Stimulated activated CD4-positive, alpha-beta T cell treated with anti-CD3 and anti-CD28 coated beads, Interleukin-2, amount 100 ng/mL, for 4 hours (primary cell): ENCODE measurements around the gene VAT1.
"Not testable (repeated sequence)": the region's sequence is repeated elsewhere in the genome, so short reads cannot be mapped to it uniquely, and the experiment has no call there.

Experiments used
- DNase-seq: peaks from one replicate; pipeline ENCODE4 v3.0.0-alpha.2; 2020; ENCODE audit warnings: low read depth

VAT1 gene

DNA sequence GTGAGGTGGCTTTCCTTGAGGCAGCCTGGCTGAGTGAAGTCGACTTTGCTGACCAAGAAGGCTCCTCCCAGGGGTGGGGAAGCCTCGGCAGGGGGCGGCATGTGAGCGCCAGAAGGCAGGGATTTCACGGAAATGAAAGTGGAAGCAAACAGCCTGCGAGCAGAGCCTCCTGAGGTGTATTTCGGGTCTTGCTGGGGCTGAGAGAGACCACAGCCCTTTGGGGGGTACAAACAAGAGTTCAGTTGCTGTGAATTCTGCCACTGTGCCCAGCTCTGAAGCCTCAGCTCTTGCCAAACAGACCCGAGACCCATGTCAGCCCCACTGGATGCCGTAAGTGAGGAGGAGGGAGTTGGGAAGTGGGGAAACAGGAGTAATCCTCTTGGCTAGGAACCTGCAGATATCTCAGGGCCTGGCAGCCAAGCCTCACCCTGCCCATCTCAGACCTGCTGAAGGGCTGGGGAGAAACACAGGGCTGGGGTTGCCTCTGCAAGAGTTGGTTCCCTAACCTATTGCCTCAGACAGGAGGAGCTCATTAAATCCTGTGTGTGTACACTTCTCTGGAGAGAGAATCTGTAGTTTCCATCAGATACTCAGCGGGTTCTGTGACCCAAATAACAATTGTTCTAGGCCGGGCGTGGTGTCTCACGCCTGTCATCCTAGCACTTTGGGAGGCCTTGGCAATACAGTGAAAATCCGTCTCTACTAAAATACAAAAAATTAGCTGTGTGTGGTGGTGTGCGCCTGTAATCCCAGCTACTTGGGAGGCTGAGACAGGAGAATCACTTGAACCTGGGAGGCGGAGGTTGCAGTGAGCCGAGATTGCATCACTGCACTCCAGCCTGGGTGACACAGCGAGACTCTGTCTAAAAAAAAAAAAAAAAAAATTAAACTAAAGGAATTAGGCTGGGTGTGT, 15.3 kb downstream of the VAT1 start, which contains the start of gene IFI35:
Gene IFI35 (plus strand): TSS at position 146 of the 913 bp plus-strand sequence. CDS start 164 bp downstream, at position 310.
- DNase-seq = peak; percentile 87

DNA sequence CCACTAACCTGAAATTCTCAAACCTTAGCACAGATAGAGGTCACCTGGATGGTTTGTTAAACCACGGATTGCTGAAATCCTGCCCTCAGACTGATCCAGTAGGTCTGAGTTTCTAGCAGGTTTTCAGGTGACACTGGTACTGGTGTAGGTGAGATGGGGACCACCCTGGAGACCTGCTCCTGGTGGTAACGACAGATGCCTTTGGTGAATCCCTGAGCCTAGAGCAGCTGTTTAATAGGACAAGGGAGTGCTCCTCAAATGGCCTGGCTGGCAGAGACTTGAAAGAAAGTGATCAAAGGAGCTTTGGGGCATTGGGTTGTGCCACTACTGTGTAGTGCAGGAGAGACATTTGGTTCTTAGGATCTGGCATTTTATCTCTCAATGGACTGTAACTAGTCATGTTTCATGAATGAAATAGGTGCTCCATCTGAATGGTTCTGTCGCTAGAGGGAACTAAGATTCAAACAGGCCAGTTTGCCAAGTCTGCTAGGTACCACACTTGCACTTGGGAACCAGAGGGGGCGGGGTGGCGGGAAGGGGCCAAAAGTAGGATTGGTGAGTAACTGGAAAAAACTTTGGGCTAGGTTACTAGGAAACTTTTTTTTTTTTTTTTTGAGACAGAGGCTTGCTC, 18.5 kb downstream of the VAT1 start:
- DNase-seq = no peak

DNA sequence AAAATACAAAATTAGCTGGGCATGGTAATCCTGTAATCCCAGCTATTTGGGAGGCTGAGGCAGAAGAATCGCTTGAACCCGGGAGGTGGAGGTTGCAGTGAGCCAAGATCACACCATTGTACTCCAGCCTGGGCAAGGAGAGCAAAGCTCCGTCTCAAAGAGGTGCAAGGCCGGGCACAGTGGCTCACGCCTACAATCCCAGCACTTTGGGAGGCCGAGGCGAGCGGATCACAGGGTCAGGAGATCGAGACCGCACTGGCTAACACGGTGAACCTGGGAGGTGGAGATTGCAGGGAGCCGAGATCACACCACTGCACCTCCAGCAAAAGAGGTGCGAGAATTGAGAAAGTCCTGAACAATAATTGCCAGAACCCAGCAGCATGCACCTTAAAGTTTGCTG, 21.3 kb downstream of the VAT1 start:
- DNase-seq = not testable (repeated sequence)

DNA sequence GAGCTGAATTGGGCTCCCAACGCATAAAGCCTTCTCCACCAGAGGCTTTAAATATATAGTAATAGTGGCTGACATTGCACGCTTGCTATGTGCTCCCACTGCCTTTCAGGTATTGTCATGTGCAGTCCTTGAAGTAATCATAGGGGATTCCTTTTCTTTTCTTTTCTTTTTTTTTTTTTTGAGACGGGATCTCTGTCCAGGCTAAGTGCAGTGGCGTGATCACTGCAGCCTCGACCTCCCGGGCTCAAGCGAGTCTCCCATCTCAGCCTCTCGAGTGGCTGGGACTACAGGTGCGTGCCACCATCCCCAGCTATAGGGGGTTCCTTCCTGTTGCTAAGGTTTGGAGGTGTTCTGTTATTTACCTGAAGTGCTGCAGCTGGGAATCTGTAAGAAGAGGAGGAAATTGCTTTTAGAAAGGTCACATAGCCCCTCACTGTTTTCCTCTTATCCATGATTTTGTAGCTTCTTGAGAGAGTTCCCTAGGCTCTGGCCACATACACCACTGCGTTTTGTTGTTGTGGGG, 23.1 kb downstream of the VAT1 start:
- DNase-seq = no peak

DNA sequence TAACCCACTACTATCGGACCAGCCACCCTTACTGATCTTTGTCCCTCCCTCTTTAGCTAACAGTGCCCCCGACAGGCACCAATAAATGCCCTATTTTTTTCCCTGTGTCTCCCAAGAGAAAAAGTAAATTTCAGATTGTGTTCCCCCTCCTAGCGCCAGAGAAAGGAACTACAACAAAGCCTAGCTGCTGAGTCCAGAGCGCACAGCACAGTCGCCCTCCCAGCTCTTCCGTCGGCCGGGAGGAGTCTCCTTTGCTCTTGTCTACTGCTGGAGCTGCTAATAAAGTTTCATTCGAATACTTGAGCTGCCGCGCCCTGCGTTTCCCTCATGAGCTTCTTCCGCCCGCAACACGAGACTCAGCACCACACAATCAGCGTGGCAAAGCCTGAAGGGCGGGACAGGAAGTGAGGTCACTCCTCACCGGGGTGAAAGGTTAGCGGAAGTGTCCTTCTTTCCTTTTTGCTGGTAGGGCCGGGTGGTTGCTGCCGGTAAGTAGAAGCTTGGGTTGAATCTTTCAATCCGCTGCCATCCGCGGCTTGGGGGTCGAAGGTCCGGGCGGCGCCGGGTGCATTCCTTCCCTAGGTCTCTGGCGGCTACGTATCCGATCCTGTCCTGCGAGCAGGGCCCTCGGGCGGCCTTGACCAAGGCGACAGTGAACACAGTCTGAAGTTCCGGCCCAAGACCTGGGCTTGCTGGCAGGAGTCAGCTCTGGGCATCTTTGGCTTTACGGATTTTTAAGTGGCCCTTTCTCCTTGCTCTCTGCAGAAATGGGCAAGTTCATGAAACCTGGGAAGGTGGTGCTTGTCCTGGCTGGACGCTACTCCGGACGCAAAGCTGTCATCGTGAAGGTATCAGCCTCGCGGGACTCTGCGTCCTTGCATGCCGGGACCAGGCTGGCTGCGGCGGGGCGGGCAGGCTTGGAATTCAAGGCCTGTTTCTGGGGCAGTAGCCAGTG, 23.9 kb downstream of the VAT1 start, which contains the start of gene RPL27:
Gene RPL27 (plus strand): TSS at position 436 of the 955 bp plus-strand sequence. CDS start 332 bp downstream, at position 768.
- DNase-seq = peak; percentile 97

DNA sequence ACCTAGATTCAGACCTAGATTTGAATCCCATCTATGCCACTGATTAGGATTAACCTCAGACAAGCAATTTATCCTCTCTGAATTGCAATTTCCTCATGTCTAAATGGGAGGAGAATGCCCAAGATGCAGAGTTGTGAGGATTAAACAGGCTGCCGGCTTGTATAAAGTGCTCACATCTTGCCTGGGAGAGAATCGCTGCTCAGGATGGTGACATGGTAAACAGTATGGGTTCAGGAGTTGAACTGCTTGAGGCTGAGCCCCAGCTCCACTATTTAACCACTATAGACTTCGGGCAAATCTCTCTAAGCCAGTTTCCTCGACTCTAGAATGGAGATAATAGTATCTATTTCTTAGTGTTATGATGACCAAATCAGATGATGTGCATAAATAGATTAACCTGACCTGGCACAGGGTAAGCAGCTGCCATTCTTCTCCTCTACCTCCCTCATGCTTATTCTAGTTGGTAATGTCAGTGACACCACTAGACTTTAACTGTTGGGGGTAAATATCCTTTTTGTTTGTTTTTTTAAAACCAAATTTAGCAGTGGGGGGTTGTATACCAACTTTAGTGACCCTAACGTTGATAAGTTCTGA, 24.7 kb downstream of the VAT1 start:
- no peak for DNase-seq

DNA sequence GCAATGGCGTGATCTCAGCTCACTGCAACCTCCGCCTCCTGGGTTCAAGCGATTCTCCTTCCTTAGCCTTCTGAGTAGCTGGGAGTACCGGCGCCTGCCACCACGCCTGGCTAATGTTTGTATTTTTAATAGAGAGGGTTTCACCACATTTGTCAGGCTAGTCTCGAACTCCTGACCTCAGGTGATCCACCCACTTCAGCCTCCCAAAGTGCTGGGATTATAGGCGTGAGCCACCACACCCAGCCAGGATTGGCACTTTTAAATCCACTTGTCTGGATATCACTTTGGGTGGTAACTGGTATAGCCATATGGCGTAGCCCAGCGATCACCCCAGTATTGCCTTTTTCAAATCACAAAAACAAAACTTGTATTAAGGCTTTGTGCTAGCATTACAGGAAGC, 28.3 kb downstream of the VAT1 start:
- not testable (repeated sequence) for DNase-seq

DNA sequence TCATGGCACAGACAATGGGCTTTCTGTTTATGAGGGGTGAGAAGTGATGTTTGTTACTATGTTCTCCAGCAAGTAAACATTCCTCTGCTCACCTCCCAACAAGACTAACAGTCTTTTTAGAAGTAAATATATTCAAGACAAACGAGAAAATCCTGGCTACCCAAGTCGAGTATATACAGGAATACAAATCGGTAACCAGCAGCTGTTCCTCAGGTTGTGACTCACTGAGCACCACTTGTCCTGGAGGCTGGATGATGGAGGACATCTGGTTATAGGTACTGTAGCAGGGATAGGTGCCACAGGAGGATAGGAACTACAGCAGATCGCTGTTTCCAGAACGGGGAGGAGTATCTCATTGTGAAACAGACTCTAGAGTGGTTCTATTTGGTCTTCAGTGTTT, 29.3 kb downstream of the VAT1 start:
- no peak for DNase-seq

DNA sequence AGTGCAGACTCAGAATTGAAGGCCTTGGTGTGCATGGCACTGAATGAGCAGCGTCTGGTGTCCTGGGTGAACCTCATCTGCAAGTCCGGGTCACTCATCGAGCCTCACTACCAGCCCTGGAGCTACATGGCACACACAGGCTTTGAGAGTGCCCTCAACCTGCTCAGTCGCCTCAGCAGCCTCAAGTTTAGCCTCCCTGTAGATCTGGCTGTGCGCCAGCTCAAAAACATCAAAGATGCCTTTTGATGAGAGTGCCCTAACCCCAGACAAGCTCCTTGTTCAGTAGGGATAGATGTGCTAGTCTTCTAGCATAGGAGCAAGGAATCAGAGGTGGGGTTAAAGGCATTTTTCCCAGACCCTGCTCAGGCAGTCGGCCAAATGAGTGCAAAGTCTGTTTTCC, 30.7 kb downstream of the VAT1 start:
- DNase-seq = no peak

DNA sequence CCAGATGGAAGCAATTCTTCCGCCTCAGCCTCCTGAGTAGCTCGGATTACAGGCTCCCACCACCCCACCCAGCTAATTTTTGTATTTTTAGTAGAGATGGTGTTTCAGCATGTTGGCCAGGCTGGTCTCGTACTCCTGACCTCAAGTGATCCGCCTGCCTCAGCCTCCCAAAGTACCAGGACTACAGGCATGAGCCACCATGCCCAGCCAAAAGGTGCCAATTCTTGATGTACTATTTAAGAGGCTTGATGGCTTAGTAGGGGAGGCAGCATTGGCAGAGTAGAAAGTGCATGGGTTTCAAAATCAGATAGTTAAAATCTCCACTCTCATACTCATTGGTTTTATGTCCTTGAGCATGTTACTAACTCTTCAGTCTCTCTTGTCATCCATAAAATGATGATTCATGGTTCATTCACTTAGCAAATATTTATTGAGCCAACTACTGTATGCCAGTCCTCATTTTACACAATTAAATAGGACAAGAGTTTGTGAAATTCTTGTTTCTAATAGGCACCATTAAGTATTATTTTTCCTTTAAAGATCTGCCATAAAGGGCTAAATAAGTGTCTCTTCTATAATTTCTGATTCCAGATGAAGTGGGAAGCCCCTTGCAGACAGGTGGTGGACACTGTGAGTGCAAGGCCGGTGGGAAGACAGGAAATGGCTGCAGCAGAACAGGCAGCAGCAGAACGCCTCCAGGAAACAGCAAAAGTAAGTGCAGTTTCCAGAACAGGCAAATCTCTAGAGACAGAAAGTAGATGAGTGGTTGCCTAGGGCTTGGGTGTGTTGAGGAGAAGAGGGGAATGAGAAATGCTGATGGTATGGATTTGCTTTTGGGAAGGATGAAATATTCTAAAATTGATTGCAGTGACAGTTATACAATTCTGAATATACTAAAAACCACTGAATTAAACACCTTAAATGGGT, 32.2 kb downstream of the VAT1 start:
- DNase-seq = no peak

DNA sequence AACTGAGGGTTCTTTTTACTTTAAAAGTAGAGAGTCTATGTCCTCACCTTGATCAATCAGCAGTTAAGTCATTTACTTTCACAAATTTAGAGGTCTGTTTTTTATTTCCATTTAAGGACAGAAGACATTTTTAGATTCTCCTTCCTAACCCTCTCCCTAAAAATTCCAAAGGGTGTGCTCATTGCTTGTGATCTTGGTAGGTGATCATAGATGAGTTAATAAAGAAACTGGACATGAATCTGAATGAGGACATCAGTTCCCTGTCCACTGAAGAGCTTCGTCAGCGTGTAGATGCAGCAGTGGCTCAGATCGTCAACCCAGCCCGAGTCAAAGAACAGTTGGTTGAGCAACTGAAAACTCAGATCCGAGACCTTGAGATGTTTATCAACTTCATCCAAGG, 33.0 kb downstream of the VAT1 start:
- no peak for DNase-seq

DNA sequence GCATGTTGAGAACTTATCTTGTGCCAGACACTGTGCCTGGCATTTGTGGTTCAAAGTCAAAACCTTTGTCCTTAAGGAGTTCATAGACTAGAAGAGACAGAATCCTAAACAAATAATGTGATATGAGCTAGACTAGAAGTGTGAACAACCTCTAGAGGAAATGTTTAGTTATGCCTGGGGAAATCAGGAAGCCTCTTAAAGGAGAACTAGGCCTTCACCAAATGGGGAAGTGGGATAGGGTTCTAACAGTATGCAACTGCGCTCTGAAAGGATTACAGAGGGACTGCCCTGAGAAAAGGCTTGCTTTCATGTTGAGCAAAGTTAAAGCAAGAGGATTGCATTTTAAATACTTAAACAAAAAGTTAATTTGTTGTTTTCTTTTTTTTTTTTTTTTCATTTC, 37.0 kb downstream of the VAT1 start:
- DNase-seq = no peak

DNA sequence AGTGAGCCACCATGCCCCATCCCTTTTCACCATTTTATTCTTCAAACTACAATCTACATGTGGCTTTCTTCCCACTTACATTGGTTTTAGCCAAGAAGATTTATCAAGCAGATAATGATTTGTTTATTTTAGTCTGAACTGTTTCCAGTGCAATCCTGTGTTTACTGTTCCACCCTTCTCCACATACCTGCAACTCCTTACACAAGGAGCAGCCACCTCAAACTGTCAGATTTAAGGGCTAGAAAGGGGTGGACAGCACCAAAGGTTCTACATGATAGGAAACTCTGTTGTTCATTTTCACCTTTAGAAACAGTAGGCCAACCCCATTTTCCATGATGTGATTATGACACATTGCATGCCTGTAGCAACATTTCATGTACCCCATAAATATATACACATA, 39.9 kb downstream of the VAT1 start:
- no peak for DNase-seq

DNA sequence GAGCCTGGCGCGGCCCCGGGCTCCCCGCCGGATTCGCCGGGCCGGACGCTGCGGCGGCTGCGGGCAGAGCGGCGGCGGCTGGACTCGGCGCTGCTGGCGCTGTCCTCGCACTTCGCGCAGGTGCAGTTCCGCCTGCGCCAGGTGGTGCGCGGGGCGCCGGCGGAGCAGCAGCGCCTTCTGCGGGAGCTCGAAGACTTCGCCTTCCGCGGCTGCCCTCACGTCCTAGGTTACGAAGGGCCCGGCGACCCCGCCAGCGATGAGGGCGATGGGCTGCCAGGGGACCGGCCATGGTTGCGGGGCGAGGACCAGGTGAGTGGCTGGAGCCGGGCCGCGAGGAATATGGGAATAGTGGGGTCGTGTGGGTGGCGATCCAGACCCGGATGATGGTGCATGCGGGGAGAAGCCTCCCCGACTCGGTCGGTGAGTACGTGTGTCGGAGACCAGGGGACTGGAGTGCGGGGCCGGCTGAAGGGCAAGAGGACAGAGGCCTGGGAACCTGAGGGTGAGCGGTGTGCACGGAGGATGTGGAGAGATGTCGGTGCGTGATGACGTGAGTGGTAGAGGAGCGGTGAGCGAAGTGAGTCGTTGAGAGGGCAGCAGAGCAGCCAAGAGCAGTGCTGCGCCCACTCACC, 41.3 kb downstream of the VAT1 start:
- DNase-seq = peak; percentile 55

DNA sequence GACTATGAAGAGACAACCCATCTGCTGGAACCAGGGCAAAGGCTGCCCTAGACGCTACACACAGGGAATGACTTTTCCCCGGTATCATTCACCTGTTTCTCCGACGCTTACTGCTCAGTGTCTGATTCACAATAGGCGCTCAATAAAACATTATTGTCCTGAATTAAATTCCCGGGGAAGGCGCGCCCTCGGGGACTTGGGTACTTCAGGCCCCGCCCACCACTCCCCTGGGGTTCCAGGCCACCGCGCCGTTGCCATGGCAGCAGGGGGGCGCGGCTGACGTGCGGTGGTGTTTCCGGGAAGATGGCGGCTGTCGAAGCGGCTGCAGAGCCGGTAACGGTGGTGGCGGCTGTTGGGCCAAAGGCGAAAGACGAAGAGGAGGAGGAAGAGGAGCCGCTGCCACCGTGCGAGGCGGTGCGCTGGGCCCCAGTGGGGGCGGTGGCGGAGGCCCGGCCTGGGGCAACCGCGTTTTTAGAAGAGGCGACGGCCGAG, 41.9 kb downstream of the VAT1 start, which contains the start of gene RUNDC1:
Gene RUNDC1 (plus strand): TSS at position 292 of the 492 bp plus-strand sequence. CDS start 12 bp downstream, at position 304.
- peak; percentile 91 for DNase-seq

DNA sequence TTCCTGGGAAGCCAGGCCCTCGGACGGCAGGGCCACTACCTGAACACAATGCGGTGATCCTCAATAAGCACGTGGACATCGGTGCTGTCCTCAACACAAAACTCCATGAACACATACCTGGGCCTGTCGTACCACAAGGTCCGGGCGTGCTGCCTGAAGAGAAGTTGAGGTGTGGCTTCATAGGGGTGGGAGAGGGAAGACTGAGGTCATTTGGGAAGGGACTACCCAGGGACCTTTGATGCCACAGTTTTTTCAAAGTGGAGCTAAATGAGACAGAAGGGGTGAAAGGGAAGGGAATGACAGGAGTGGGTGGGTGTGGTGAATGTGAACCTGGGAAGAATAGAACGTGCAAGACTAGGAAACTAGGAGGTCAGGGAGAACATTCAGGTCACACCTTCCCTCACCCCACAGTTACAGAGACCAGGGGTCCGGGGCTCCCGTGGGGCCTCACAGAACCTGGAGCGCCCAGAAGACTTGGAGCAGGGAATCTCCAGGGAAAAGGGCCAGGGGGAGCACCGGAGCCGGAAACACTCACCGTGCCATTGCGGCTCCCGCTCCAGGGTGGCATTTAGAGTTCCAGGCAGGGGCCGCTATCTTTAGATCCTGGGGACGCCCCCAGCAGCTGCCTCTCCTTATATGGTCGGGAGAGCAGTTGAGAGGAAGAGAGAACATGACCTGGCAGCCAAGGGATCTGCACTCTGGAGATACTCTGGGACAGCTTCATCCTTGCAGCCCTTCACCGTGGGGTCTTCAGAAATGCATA, 42.5 kb downstream of the VAT1 start, which contains the start of gene PTGES3L:
Gene PTGES3L (minus strand): TSS at position 570 of the 763 bp plus-strand sequence. CDS start 27 bp downstream, at position 543.
- no peak for DNase-seq

DNA sequence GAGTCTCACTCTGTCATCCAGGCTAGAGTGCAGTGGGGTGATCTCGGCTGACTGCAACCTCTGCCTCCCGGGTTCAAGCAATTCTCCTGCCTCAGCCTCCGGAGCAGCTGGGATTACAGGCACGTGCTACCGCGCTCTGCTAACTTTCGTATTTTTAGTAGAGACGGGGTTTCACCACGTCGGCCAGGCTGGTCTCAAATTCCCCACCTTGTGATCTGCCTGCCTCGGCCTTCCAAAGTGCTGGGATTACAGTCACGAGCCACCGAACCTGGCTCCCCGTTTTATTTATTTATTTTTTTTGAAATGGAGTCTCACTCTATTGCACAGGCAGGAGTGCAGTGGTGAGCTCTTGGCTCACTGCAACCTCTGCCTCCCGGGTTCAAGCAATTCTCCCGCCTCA, 46.5 kb downstream of the VAT1 start:
- not testable (repeated sequence) for DNase-seq

DNA sequence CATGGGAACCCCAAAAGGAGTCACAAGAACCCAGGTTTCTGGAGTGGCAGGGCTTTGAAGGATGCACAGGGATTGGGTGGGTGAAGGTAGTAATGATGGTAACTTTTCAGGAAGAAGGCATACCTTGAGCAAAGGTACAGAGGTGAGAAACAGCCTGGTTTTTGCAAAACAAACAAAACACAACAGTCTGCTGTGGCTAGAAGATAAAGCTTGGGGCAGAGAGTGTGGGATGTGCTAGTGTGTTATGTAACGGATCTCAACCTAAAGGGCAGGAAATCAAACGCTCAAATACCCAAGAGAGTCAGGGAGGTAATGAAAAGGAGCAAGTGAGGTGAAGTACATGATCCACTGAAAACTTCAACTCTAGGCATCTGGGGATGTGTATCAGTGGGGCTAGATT, 46.9 kb downstream of the VAT1 start:
- no peak for DNase-seq
